Coronary artery (tissue), 2 donors: Measurements from ENCODE around the gene CADPS.

Experiments
- DNase-seq: peaks from one replicate; pipeline ENCODE4 v3.0.0-alpha.2; 2017; ENCODE audit warnings: low spot score
- H3K27ac ChIP-seq, 2 donors: fragments of 200-600 bp; sonication (generic); one replicate each; pipeline ENCODE4 v1.5.1; 2016 to 2019
- H3K4me3 ChIP-seq: fragments of 200-600 bp; sonication (generic); 2 replicates; pipeline ENCODE4 v1.5.1; 2016; ENCODE audit warnings: mild to moderate bottlenecking, moderate library complexity
- TF ChIP-seq, protein P1 (sequence below): fragments of 200-600 bp; sonication (generic); IDR thresholded peaks from one replicate; pipeline ENCODE4 v1.5.1; 2019; ENCODE audit warnings: antibody characterized with exemption

Gene CADPS

DNA sequence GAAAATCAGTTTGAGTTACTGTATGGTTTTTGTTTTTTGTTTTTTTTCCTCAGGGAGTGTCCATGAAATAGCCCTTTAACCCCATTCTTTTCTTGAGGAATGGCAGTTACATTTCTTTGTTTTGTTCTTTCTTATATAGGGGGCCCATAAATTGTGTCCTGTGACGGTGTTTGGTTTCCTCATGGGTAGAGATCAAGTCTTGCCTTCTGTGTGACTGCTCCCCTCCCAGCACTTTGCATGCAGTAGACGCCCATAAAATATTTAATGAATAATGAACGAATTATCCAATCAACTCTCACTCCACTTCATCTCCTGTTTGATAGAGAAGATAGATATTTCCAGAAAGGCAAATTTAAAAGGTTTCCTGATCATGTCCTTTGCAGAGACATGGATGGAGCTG, 78.1 kb downstream of the CADPS start:
- TF ChIP-seq, protein P1, sequence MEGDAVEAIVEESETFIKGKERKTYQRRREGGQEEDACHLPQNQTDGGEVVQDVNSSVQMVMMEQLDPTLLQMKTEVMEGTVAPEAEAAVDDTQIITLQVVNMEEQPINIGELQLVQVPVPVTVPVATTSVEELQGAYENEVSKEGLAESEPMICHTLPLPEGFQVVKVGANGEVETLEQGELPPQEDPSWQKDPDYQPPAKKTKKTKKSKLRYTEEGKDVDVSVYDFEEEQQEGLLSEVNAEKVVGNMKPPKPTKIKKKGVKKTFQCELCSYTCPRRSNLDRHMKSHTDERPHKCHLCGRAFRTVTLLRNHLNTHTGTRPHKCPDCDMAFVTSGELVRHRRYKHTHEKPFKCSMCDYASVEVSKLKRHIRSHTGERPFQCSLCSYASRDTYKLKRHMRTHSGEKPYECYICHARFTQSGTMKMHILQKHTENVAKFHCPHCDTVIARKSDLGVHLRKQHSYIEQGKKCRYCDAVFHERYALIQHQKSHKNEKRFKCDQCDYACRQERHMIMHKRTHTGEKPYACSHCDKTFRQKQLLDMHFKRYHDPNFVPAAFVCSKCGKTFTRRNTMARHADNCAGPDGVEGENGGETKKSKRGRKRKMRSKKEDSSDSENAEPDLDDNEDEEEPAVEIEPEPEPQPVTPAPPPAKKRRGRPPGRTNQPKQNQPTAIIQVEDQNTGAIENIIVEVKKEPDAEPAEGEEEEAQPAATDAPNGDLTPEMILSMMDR, result no peak
- H3K27ac ChIP-seq, result no peak overlapping the region

DNA sequence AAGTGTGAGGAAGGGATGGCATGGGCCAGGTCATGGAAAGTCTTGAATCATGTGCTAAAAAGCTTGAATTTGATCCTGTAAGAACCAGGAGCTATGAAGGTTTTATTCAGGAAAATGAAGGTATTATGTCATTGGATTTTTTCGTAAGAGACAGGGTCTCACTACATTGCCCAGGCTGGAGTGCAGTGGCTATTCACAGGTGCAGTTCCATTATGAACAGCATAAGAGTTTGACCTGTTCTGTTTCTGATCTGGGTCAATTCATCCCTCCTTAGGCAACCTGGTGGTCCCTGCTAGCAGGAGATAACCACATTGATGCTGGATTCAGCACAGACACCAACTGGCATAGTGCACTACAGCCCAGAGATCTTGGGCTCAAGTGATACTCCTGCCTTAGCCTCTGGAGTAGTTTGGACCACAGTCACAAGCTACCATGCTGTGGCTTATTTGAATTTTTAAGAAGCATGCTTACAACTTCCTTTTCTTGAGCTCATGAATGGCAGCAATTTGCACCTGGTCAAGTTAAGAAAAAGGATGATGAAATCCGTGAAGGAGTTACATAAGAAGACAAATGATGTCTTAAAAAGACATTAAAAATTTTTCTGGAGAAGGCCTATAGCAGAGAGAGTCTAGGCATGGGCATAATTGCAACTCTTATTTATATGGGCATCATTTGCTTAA, 79.1 kb downstream of the CADPS start:
- Histone ChIP-seq H3K27ac (no peak overlapping the region), H3K4me3 (no peak overlapping the region)
- TF ChIP-seq, protein P1, result no peak
- no peak for DNase-seq

More for the DNA sequence above, 78.1 kb downstream of the CADPS start:
- no peak overlapping the region for H3K4me3 ChIP-seq
- no peak for DNase-seq

DNA sequence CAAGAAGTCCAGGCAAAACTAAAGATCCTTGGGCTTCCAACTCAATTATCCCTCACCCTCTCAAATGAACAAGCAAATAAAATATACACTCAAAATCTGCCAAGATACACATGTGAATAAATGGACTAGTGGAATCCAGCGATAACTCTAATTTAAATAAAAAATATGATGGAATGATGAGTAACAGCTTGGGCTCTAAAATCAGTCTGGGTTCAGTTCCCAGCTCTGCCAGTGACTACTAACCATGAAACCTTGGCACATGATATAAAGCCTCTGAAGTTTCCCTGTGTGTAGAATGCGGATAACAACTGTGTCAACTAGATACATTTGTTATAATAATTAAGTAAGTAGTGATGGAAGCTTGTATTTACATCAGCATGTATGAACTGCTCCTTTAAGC, 81.3 kb downstream of the CADPS start:
- TF ChIP-seq, protein P1, result no peak
- DNase-seq, result no peak
- Histone ChIP-seq H3K4me3 (no peak overlapping the region), H3K27ac (no peak overlapping the region)

DNA sequence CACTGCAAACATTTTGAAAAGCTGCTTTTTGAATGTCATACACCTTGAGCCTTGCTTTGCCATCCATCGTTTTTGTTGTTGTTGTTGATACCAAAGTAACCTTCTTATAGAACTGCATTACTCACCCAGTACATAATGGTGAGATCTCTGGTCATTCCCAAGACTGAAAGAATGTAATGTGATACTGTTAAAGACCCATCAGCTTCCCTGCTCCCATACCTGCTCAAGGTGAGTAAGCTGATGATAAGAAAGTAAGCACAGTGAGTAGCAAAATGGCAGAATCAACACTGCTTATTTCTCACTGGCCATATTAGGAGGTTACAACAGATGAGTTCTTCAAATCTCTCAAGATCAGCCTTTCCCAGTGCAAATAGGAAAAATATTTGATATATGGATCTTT, 89.8 kb downstream of the CADPS start:
- Histone ChIP-seq H3K27ac (no peak overlapping the region), H3K4me3 (no peak overlapping the region)
- DNase-seq, result no peak
- TF ChIP-seq, protein P1, result no peak

DNA sequence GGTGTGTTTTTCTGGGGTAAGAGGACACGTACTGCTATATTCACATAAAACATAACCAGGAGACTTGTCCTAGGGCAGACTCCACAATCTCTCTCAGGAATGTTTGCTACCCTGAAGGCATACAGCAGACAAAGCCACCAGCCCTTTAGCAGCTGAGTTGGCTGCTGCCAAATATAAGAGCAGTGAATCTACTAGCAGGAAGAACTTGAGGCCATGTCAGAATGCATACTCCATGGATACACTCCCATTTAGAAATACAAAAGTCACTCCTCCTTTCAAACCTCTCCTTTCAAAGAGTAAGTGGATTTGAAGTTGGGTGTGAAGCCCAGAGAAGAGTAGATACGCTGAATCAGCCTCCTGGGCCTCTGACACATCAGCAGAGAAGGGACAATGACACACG, 94.1 kb downstream of the CADPS start:
- DNase-seq, result no peak
- Histone ChIP-seq H3K27ac (no peak overlapping the region), H3K4me3 (no peak overlapping the region)
- TF ChIP-seq, protein P1, result no peak

DNA sequence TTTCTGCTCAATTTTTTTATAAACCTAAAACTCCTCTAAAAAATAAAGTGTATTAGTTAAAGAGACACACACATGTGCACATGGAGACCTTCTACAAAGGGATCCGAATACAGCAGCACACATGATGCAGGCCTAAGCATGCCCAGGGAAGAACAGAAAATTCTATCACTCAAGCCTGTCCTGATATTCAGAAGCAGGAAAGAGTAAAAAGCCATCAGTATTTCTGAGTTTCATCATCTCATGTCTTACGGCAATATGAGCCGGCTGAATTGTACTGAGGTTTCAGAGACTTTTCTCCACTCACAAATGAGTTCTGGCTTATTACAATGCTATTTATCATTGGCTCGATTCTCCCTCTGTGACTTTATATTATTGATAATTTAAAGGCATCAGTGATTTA, 97.5 kb downstream of the CADPS start:
- no peak for DNase-seq
- H3K27ac ChIP-seq, result no peak overlapping the region
- TF ChIP-seq, protein P1, result no peak
- no peak overlapping the region for H3K4me3 ChIP-seq

DNA sequence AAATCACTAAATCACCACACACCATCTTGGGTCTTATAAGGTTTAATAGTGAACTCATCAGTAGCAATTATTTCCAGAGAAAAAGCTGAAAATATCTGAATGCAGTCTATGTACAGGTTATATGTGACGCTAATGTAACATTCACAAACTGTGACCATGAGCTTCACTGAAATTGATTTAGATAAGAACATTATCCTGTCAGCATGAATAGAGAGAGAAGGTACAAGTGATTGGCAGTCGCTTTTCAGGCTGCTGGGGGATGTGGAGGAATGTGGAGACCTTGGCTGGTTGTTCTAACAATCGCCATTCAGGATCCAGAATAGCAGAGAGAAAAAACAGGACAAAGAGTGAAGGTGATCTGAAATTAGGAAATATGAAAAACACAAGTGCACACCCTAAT, 98.1 kb downstream of the CADPS start:
- TF ChIP-seq, protein P1, result no peak
- H3K27ac ChIP-seq, result no peak overlapping the region
- no peak overlapping the region for H3K4me3 ChIP-seq
- DNase-seq, result no peak
